Fibroblast of lung (primary cell): ENCODE data around the gene MEI1.

Experiments
- EZH2 ChIP-seq: IDR thresholded peaks from 2 replicates; pipeline ENCODE4 v1.5.1; 2012; ENCODE audit warnings: low read length, control low read depth, mild to moderate bottlenecking; ENCODE audit errors: missing control alignments
- TF ChIP-seq, protein P1 (sequence below), 2 donors: IDR thresholded peaks in 1 of 2; conservative IDR thresholded peaks in 1 of 2; 1 replicate in 1 of 2; 2 replicates in 1 of 2; pipeline ENCODE4 v1.5.1; 2011 to 2012; ENCODE audit warnings: low read length in 2 of 2, control low read depth in 1 of 2, inconsistent platforms in 1 of 2, low read depth in 1 of 2, mild to moderate bottlenecking in 1 of 2

DNA sequence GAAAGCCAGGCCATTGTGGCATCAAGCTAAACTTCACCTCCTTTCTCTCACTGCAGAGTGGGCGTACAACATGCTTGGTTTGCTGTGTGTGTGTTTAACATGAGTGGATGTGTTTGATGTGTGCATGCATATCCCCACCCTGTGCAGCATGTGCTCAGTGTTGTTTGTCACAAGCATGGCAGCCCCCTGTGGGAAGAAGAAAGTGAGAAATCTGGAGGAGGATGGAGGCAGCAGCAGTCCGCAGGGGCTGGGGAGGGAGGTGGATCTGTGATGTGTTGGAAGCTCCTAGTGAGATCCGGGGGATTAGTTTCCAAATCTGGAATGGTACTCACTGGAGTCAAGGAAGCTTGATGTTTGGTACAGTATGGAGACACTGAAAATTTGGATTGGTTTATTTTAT lies 77.1 kb downstream of the MEI1 start:
- TF ChIP-seq, protein P1, sequence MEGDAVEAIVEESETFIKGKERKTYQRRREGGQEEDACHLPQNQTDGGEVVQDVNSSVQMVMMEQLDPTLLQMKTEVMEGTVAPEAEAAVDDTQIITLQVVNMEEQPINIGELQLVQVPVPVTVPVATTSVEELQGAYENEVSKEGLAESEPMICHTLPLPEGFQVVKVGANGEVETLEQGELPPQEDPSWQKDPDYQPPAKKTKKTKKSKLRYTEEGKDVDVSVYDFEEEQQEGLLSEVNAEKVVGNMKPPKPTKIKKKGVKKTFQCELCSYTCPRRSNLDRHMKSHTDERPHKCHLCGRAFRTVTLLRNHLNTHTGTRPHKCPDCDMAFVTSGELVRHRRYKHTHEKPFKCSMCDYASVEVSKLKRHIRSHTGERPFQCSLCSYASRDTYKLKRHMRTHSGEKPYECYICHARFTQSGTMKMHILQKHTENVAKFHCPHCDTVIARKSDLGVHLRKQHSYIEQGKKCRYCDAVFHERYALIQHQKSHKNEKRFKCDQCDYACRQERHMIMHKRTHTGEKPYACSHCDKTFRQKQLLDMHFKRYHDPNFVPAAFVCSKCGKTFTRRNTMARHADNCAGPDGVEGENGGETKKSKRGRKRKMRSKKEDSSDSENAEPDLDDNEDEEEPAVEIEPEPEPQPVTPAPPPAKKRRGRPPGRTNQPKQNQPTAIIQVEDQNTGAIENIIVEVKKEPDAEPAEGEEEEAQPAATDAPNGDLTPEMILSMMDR (conservative IDR thresholded peaks at IDR 0.05 in 1 of 2, IDR thresholded peaks at IDR 0.05 in 1 of 2; ENCODE audit: low read depth in 1 of 2, low read length in 2 of 2), result no peak
- no peak for TF ChIP-seq EZH2
